HepG2 (cell line): Measurements from ENCODE around the gene ANKHD1. TPM values are rescaled to one million over a fixed set of nuclear protein-coding genes. Genes with fewer than 3 reads are reported as not detected.

Experiments
- BATF2 ChIP-seq: sonication (generic); formaldehyde crosslinking; IDR thresholded peaks from 2 replicates; pipeline ENCODE4 v1.8.0; 2022; ENCODE audit warnings: mild to moderate bottlenecking, missing genetic modification reagents, moderate library complexity
- DNMT3B ChIP-seq: conservative IDR thresholded peaks from 2 replicates; pipeline ENCODE4 v1.6.1; 2016; ENCODE audit warnings: missing biosample characterization, control low read depth
- ESRRA ChIP-seq: sonication (generic); formaldehyde crosslinking; IDR thresholded peaks from 2 replicates; pipeline ENCODE4 v1.5.1; 2020; ENCODE audit warnings: mild to moderate bottlenecking, low read depth, missing genetic modification reagents
- FOXA1 ChIP-seq, 2 experiments: fragments of 450-650 bp in 1 of 2; sonication (generic) in 1 of 2; formaldehyde crosslinking in 1 of 2; IDR thresholded peaks; 2 replicates each; pipeline versions ENCODE4 v1.4.0 to v1.6.1; 2016 to 2020; ENCODE audit warnings: missing genetic modification reagents in 1 of 2
- HOMEZ ChIP-seq: IDR thresholded peaks from 2 replicates; pipeline ENCODE4 v1.6.1; 2016; ENCODE audit warnings: low read depth
- KMT2B ChIP-seq: IDR thresholded peaks from 2 replicates; pipeline ENCODE4 v1.6.1; 2016; ENCODE audit warnings: missing genetic modification reagents, missing compliant biosample characterization
- NCOA2 ChIP-seq: sonication (generic); formaldehyde crosslinking; IDR thresholded peaks from 2 replicates; pipeline ENCODE4 v1.8.0; 2022; ENCODE audit warnings: inconsistent platforms
- PBX3 ChIP-seq: sonication (generic); formaldehyde crosslinking; IDR thresholded peaks from 2 replicates; pipeline ENCODE4 v1.8.1; 2023; ENCODE audit warnings: missing genetic modification reagents, inconsistent platforms, borderline replicate concordance
- POLR2A ChIP-seq, 2 experiments: IDR thresholded peaks; 2 replicates each; pipeline ENCODE4 v1.6.1; 2011; ENCODE audit warnings: low read depth in 2 of 2, low read length in 2 of 2, mild to moderate bottlenecking in 1 of 2, moderate library complexity in 1 of 2; ENCODE audit not compliant: insufficient read depth in 1 of 2
- RAD51 ChIP-seq: fragments of 450-650 bp; IDR thresholded peaks from 2 replicates; pipeline ENCODE4 v1.6.1; 2016; ENCODE audit warnings: borderline replicate concordance
- RNF2 ChIP-seq: fragments of 450-650 bp; conservative IDR thresholded peaks from 2 replicates; pipeline ENCODE4 v1.6.1; 2016; ENCODE audit warnings: low read depth
- SKI ChIP-seq: fragments of 450-650 bp; IDR thresholded peaks from one replicate; pipeline ENCODE4 v1.6.1; 2018; ENCODE audit warnings: mild to moderate bottlenecking; ENCODE audit not compliant: partially characterized antibody
- TARDBP ChIP-seq: sonication (generic); formaldehyde crosslinking; IDR thresholded peaks from 2 replicates; pipeline ENCODE4 v1.8.0; 2022; ENCODE audit warnings: mild to moderate bottlenecking, missing genetic modification reagents
- USF2 ChIP-seq, 2 experiments: sonication (generic) in 1 of 2; formaldehyde crosslinking in 1 of 2; IDR thresholded peaks; 2 replicates each; pipeline versions ENCODE4 v1.5.1 to v1.6.1; 2011 to 2020; ENCODE audit warnings: borderline replicate concordance in 1 of 2, low read depth in 1 of 2, low read length in 1 of 2, mild to moderate bottlenecking in 1 of 2, missing genetic modification reagents in 1 of 2, moderate library complexity in 1 of 2
- ZNF180 ChIP-seq: sonication (generic); formaldehyde crosslinking; IDR thresholded peaks from 2 replicates; pipeline ENCODE4 v1.4.0; 2020; ENCODE audit warnings: low read depth, missing genetic modification reagents, borderline replicate concordance
- ZNF230 ChIP-seq: sonication (generic); formaldehyde crosslinking; IDR thresholded peaks from 2 replicates; pipeline ENCODE4 v1.4.0; 2020; ENCODE audit warnings: mild to moderate bottlenecking, missing genetic modification reagents
- ZNF264 ChIP-seq: sonication (generic); formaldehyde crosslinking; IDR thresholded peaks from 2 replicates; pipeline ENCODE4 v1.4.0; 2020; ENCODE audit warnings: missing genetic modification reagents
- ZNF367 ChIP-seq: sonication (generic); formaldehyde crosslinking; IDR thresholded peaks from 2 replicates; pipeline ENCODE4 v1.4.0; 2020; ENCODE audit warnings: missing genetic modification reagents, borderline replicate concordance
- ZNF510 ChIP-seq: sonication (generic); formaldehyde crosslinking; IDR thresholded peaks from 2 replicates; pipeline ENCODE4 v1.4.0; 2020; ENCODE audit warnings: low read depth, mild to moderate bottlenecking, missing genetic modification reagents
- ZNF570 ChIP-seq: sonication (generic); formaldehyde crosslinking; IDR thresholded peaks from 2 replicates; pipeline ENCODE4 v1.4.0; 2020; ENCODE audit warnings: mild to moderate bottlenecking, missing genetic modification reagents, borderline replicate concordance
- ZNF629 ChIP-seq: sonication (generic); formaldehyde crosslinking; conservative IDR thresholded peaks from 2 replicates; pipeline ENCODE4 v1.5.0; 2020; ENCODE audit warnings: missing genetic modification reagents
- ZNF713 ChIP-seq: sonication (generic); formaldehyde crosslinking; IDR thresholded peaks from 2 replicates; pipeline ENCODE4 v1.4.0; 2020; ENCODE audit warnings: mild to moderate bottlenecking, missing genetic modification reagents
- ZNF788 ChIP-seq: sonication (generic); formaldehyde crosslinking; IDR thresholded peaks from 2 replicates; pipeline ENCODE4 v1.5.0; 2020; ENCODE audit warnings: mild to moderate bottlenecking, missing genetic modification reagents, borderline replicate concordance
- ZNF878 ChIP-seq: sonication (generic); formaldehyde crosslinking; IDR thresholded peaks from 2 replicates; pipeline ENCODE4 v1.8.1; 2023; ENCODE audit warnings: mild to moderate bottlenecking, missing genetic modification reagents, moderate library complexity
- polyA plus RNA-seq, 8 experiments: library from polyadenylated mRNA; depleted of rRNA in 3 of 8; stranded (reverse) in 7 of 8; unstranded in 1 of 8; fragments of >200 nt; fragmentation: Illumina TruSeq in 4 of 8; extraction: Trizol in 4 of 8; gene quantifications; 2 replicates each; pipeline versions ENCODE4 v1.2.1 to v1.2.3, GENCODE V29; 2011 to 2016; ENCODE audit warnings: low read depth in 4 of 8, missing spikeins in 1 of 8, mixed read lengths in 1 of 8; ENCODE audit not compliant: insufficient read depth in 1 of 8
- total RNA-seq, 5 experiments: library from RNA; depleted of rRNA; stranded (reverse); fragments of >200 nt; fragmentation: Illumina TruSeq; extraction: Trizol; gene quantifications; 2 replicates each; pipeline ENCODE4 v1.2.3, GENCODE V29; 2016; ENCODE audit warnings: low read depth in 1 of 5

The ANKHD1 gene
- total and polyA plus RNA-seq, 2 of the 13 experiments (the other 11 are each of a cell fraction or from before 2014, with no cell fraction given), result 69.9 to 82.0 TPM

- no peak for TF ChIP-seq ZNF230 (CRISPR knock-in tag)
- peak; percentile 81; the same call in 1 of the 2 replicates for TF ChIP-seq ZNF788
- TF ChIP-seq ZNF180 (CRISPR knock-in tag), result 0 out of 2 replicates have a peak, but pooled peaks have one; percentile 43
- TF ChIP-seq HOMEZ (CRISPR knock-in tag), result peak; percentile 43; the same call in 1 of the 2 replicates
- no peak for TF ChIP-seq SKI
- no peak for TF ChIP-seq DNMT3B (CRISPR knock-in tag)
- peak; percentile 3 to 58 for TF ChIP-seq POLR2A (IDR thresholded peaks at IDR 0.05; ENCODE audit: insufficient read depth in 1 of 2, low read depth in 2 of 2, low read length in 2 of 2)
- TF ChIP-seq RNF2, result peak; percentile 70; the same call in 1 of the 2 replicates
- peak; percentile 82; the same call in 1 of the 2 replicates for TF ChIP-seq ZNF264 (CRISPR knock-in tag)
- TF ChIP-seq FOXA1 (IDR thresholded peaks at IDR 0.05), result no peak
- peak; percentile 71 for TF ChIP-seq FOXA1 (CRISPR knock-in tag; IDR thresholded peaks at IDR 0.05)
- peak; percentile 51; the same call in 1 of the 2 replicates for TF ChIP-seq PBX3 (CRISPR knock-in tag)
- no peak for TF ChIP-seq ZNF570 (CRISPR knock-in tag)
- TF ChIP-seq ZNF629 (CRISPR knock-in tag), result peak; percentile 44
- peak; percentile 76 for TF ChIP-seq TARDBP (CRISPR knock-in tag)
- TF ChIP-seq KMT2B, result peak; percentile 23; the same call in 1 of the 2 replicates
- TF ChIP-seq ZNF510, result no peak
- peak; percentile 68 for TF ChIP-seq RAD51
- no peak for TF ChIP-seq ZNF367
- TF ChIP-seq ZNF713 (CRISPR knock-in tag), result 0 out of 2 replicates have a peak, but pooled peaks have one; percentile 43
- peak; percentile 44; the same call in 1 of the 2 replicates for TF ChIP-seq NCOA2 (CRISPR knock-in tag)
- 0 out of 2 replicates have a peak, but pooled peaks have one; percentile 1 for TF ChIP-seq ZNF878 (CRISPR knock-in tag)
- peak; percentile 89 for TF ChIP-seq USF2 (IDR thresholded peaks at IDR 0.05; ENCODE audit: low read depth, low read length)
- peak; percentile 87 for TF ChIP-seq USF2 (CRISPR knock-in tag; IDR thresholded peaks at IDR 0.05; ENCODE audit: borderline replicate concordance)
- 0 out of 2 replicates have a peak, but pooled peaks have one; percentile 3 for TF ChIP-seq ESRRA
- peak; percentile 54; the same call in 1 of the 2 replicates for TF ChIP-seq BATF2 (CRISPR knock-in tag)
These were observed 146.1 kb downstream of the ANKHD1 start, which contains the start of gene EIF4EBP3 (continued) for GRCh38 chr5:140547508-140548299.
